ENCODE results near the gene MPIG6B. TPM values are rescaled to one million over a fixed set of nuclear protein-coding genes. Genes with fewer than 3 reads are reported as not detected.
A peak's percentile ranks its signal among the peaks of the same experiment; 100 is the strongest.

MPIG6B gene
- polyA plus RNA-seq, 2 of the 4 experiments (the other 2 are of a cell fraction): not detected

DNA sequence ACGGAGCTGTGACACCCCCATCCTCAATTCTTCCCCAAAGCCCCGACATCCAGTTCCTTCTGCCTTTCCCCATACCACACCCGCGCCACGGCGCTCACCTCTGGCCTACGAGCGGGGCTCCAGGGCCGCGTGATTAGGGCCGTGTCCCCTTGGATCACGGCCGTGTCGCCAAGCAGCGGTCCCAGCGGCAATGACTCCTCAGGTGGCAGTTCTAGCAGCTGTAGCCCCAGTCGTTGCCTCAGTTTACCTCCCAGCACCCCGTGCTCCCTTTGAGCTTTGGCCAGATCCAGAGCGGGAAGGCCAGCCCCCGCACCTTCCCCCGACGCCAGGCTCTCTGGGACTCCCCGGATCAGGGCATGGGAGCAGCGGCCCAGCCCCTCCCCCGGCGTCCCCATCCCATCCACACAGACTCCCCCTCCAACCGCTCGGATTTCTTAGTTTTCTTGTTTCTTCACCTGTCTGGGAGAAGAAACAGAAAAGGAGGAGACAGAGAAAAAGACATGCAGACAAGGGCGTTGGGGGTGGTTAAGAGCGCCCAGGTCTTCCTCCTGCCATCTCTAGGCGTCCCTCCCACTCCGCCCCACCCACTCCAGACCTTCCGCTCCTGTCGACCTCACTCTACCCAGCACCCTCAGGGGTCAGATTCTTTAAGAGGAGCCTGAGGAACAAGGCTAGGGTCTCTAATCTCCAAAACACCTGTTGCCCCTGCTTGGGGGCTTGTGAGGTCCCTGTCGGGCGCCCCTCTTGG is 5.8 kb downstream of the MPIG6B start, which contains the start of gene DDAH2:
TSS of gene DDAH2 (minus strand) at position 533 of the 748 bp plus-strand sequence. CDS start at position 395, 138 bp downstream.
- CTCF ChIA-PET: interaction anchor here (0.6 to 4.7 kb wide), 19 partner anchors 10 to 135 kb away, joined by 3 to 30 read pairs (median 5); partner anchors contain the start of genes LSM2, LY6G5C, LY6G6D and MSH5
- Histone ChIP-seq H3K4me2 (peak within 1 kb of the TSS; percentile 83), H3K9me3 (no peaks in the 10 kb centered on the region), H3K4me1 (peaks cover 11% of the 10 kb centered on the region), H3K27ac (peak within 1 kb of the TSS; percentile 76 to 95), H3K4me3 (peak within 1 kb of the TSS; percentile 58)
- no peak for TF ChIP-seq EP300 (IDR thresholded peaks at IDR 0.05)
- TF ChIP-seq KDM5A (IDR thresholded peaks at IDR 0.05): peak; percentile 70
- POLR2A ChIA-PET: interaction anchor here (0.9 to 2.0 kb wide), 3 partner anchors 26 to 98 kb away, joined by 3 to 9 read pairs (median 7); partner anchors contain the start of genes ABHD16A, HSPA1A, HSPA1B and HSPA1L
- peak; percentile 52 to 69 for ATAC-seq
- no peak for FAIRE-seq
- 47% methylated on average over 18 of the region's 36 CpGs for WGBS (ENCODE audit: missing lambda C conversion rate)
- no peak for DNase-seq (ENCODE audit: low read depth in 1 of 2, low spot score in 1 of 2)

DNA sequence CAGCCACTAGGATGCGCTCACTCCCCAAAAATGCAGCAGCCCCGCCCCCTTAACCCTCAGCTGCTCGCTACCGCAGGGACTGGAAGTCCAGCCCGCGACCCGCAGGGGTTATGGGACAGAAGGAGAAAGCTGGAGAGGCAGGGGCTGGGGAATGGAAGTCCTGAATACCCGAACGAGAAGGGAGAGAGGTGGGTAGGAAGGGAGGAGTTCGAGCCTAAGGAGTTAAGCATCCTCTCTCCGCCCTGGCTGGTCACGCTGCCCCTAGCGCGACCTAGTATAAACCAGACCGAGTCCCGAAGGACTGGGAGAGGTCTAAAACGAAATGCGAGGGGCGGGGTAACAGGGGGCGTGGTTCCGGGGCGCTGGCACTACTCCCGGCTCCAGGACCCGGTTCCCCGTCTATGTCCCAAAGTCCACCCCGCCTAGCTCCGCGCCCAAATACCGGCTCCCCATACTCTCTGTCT is 6.4 kb downstream of the MPIG6B start:
- ATAC-seq: peak; percentile 85 to 88
- POLR2A ChIA-PET: interaction anchor here (0.9 to 2.0 kb wide), 4 partner anchors 10 to 98 kb away, joined by 3 to 9 read pairs (median 6); partner anchors contain the start of genes ABHD16A, HSPA1A, HSPA1B and HSPA1L
- DNase-seq (ENCODE audit: low read depth in 1 of 2, low spot score in 1 of 2): peak; percentile 80 to 85
- Histone ChIP-seq H3K27ac (peak overlapping the region; percentile 76 to 95), H3K4me1 (peaks cover 17% of the 10 kb centered on the region), H3K4me2 (peak overlapping the region; percentile 83), H3K4me3 (peak overlapping the region; percentile 58), H3K9me3 (no peaks in the 10 kb centered on the region)
- no peak for FAIRE-seq
- TF ChIP-seq HOXB5 (CRISPR knock-in tag; IDR thresholded peaks at IDR 0.05) (peak; percentile 39; the same call in 1 of the 2 replicates), RCOR1 (IDR thresholded peaks at IDR 0.05; ENCODE audit: low read depth, low read length) (no peak), MYC (IDR thresholded peaks at IDR 0.05; ENCODE audit: borderline replicate concordance, low read length) (no peak), POLR2A (IDR thresholded peaks at IDR 0.05; ENCODE audit: low read length) (peak; percentile 35), PHF8 (IDR thresholded peaks at IDR 0.05; ENCODE audit: borderline replicate concordance, low read depth) (no peak), RAD21 (conservative IDR thresholded peaks at IDR 0.05 in 1 of 2, IDR thresholded peaks at IDR 0.05 in 1 of 2) (peak; percentile 77 to 85; a peak in 4 of 5 replicates), GATA3 (IDR thresholded peaks at IDR 0.05; ENCODE audit: borderline replicate concordance) (no peak), KDM5A (IDR thresholded peaks at IDR 0.05) (0 out of 2 replicates have a peak, but pooled peaks have one; percentile 0), SMC3 (IDR thresholded peaks at IDR 0.05) (peak; percentile 66), FOSL2 (IDR thresholded peaks at IDR 0.05) (no peak), FOSL2 (CRISPR knock-in tag; IDR thresholded peaks at IDR 0.05) (no peak)
- TF ChIP-seq, protein P1, sequence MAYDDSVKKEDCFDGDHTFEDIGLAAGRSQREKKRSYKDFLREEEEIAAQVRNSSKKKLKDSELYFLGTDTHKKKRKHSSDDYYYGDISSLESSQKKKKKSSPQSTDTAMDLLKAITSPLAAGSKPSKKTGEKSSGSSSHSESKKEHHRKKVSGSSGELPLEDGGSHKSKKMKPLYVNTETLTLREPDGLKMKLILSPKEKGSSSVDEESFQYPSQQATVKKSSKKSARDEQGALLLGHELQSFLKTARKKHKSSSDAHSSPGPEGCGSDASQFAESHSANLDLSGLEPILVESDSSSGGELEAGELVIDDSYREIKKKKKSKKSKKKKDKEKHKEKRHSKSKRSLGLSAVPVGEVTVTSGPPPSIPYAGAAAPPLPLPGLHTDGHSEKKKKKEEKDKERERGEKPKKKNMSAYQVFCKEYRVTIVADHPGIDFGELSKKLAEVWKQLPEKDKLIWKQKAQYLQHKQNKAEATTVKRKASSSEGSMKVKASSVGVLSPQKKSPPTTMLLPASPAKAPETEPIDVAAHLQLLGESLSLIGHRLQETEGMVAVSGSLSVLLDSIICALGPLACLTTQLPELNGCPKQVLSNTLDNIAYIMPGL (CRISPR knock-in tag; IDR thresholded peaks at IDR 0.05; ENCODE audit: borderline replicate concordance): no peak
- TF ChIP-seq, protein P2, sequence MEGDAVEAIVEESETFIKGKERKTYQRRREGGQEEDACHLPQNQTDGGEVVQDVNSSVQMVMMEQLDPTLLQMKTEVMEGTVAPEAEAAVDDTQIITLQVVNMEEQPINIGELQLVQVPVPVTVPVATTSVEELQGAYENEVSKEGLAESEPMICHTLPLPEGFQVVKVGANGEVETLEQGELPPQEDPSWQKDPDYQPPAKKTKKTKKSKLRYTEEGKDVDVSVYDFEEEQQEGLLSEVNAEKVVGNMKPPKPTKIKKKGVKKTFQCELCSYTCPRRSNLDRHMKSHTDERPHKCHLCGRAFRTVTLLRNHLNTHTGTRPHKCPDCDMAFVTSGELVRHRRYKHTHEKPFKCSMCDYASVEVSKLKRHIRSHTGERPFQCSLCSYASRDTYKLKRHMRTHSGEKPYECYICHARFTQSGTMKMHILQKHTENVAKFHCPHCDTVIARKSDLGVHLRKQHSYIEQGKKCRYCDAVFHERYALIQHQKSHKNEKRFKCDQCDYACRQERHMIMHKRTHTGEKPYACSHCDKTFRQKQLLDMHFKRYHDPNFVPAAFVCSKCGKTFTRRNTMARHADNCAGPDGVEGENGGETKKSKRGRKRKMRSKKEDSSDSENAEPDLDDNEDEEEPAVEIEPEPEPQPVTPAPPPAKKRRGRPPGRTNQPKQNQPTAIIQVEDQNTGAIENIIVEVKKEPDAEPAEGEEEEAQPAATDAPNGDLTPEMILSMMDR (IDR thresholded peaks at IDR 0.05): peak; percentile 68
- TF ChIP-seq, protein P3, sequence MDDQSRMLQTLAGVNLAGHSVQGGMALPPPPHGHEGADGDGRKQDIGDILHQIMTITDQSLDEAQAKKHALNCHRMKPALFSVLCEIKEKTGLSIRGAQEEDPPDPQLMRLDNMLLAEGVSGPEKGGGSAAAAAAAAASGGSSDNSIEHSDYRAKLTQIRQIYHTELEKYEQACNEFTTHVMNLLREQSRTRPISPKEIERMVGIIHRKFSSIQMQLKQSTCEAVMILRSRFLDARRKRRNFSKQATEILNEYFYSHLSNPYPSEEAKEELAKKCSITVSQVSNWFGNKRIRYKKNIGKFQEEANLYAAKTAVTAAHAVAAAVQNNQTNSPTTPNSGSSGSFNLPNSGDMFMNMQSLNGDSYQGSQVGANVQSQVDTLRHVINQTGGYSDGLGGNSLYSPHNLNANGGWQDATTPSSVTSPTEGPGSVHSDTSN (IDR thresholded peaks at IDR 0.05): no peak
- TF ChIP-seq, protein P4, sequence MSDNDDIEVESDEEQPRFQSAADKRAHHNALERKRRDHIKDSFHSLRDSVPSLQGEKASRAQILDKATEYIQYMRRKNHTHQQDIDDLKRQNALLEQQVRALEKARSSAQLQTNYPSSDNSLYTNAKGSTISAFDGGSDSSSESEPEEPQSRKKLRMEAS (IDR thresholded peaks at IDR 0.05): peak; percentile 4
- under 1% methylated on average over 26 of the region's 29 CpGs for WGBS (ENCODE audit: missing lambda C conversion rate)
- CTCF ChIA-PET: interaction anchor here (0.6 to 4.7 kb wide), 21 partner anchors 10 to 134 kb away, joined by 3 to 30 read pairs (median 5); partner anchors contain the start of genes LSM2, LY6G5C, LY6G6D and MSH5
